CD4-positive, alpha-beta T cell treated with Interleukin-6 for 4 hours (primary cell): ENCODE measurements around the gene MAZ.

Experiments used
- DNase-seq: peaks from one replicate; pipeline ENCODE4 v3.0.0-alpha.2; 2020; ENCODE audit warnings: mixed read lengths

MAZ gene

GRCh38 chr16:29858149-29858849 is 52.0 kb downstream of the MAZ start:
- DNase-seq: no peak

DNA sequence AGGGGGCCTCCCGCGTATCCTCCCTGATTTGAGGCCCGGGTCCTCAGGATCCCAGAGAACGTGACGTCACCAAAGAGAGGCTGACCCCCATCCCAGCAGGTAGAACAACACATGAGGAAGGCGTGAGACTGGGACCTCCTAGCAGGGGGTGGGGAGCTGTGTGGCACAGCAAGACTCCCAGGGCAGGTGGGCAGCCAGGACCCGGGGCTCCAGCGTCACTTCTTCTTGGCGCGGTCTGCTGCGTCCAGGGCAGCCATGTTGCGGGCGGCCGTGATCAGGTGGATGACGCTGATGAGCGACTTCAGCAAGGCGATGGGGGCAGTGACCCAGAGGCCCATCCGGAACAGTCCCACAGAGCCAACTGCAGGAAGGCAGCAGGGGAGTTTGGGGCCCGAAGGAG is 52.6 kb downstream of the MAZ start:
- DNase-seq: no peak

GRCh38 chr16:29860218-29860617 is 53.9 kb downstream of the MAZ start:
- DNase-seq: no peak
